DMS114 treated with DMSO at 0.1 percent for 48 hours (cell line): Measurements from ENCODE around the gene HHATL.

Source experiments
- DNase-seq: peaks from one replicate; lab custom pipeline; 2025; ENCODE audit not compliant: unreplicated experiment; lab: John Stamatoyannopoulos, UW

Gene HHATL

GRCh38 chr3:42666577-42666998 lies 36.0 kb downstream of the HHATL start:
- DNase-seq, result no peak

GRCh38 chr3:42666022-42666421 lies 36.6 kb downstream of the HHATL start:
- DNase-seq, result no peak

- DNase-seq, result no peak
Observed at GRCh38 chr3:42665050-42665878, 37.3 kb downstream of the HHATL start.

DNA sequence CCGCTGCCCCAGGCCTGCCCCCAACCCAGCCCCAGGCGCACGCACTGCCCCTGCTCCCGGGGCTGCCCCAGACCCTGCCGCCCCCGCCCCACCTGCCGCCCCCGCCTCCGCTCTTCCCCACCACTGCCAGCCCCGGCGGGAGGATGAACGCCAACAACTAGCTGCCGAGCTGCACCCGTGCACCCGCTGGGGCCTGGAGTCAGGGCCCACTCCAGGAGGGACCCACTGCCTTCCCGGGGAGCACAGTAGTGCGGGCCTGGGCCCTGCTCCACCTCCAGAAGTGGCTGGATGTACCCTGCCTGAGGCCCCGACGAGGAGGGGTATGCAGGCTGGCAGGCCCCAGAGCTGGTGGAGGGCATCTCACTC lies 38.2 kb downstream of the HHATL start:
- no peak for DNase-seq

GRCh38 chr3:42663581-42664437 lies 38.8 kb downstream of the HHATL start:
- no peak for DNase-seq

DNA sequence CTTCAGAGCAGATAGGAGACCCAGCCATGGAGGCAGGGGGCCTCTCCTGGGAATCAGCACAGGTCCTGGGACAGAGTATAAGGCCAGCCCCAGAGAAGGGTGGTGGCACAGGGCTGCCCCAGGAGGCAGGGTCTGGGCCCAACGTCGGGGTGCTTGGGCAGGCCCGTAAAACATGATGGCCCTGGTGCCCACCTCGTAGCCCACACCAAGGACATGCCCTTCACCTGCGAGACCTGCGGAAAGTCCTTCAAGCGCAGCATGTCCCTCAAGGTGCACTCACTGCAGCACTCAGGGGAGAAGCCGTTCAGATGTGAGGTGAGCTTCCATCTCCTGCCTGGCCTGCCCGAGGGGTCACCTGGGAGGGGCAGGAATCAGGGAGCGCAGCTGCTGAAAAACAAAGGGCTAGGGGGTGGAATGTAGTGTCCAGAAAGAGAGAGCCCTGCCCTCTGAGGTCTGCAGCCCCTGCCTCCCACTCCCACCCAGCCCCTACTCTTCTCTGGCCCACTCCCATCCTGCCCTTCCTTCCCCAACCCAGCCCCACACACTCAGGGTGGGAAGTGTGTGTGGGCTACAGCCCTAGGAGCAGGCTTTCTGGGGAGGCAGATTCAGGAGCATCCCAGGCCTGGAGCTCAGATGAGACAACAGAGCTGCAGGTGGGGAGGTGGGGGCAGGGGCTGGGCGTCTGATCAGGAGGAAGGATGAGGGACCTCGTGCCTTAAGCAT lies 39.6 kb downstream of the HHATL start:
- DNase-seq, result no peak

DNA sequence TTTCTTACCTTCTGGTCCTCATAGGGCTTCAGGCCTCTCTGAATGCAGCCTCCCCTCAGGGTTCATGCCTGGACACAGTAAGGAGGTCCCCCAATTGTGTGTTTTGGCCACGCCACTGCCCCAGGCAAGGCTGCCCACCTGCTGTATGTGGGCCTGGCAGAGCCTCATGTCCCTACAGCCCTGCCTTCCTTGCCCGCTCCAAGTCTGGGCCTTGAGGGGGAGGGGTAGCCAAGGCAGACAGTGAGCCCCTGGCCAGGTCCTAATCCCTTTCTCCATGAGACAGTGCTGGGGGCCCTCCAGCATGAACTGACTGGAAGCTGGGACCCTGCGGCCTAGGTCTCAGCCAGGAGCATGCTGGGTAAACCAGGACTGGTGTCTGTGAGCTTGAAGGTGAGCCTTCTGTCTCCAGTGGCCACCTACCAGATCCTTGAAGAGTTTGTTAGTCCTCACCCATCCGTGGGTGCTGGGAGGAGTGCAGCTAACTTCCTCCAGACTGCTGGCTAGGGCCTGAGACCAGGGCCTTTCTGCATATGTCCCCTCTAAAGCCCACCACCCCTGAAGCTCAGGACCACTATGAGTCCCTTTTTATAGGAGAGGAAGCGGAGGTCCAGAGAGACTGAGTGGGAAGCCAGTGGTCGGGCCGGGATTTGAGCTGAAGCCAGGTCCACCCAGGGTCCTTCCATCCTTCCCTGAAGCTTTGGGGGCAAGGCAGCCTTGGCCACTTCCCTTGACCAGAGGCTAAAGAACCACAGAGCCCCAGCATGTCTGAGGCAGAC lies 40.4 kb downstream of the HHATL start:
- DNase-seq, result no peak

DNA sequence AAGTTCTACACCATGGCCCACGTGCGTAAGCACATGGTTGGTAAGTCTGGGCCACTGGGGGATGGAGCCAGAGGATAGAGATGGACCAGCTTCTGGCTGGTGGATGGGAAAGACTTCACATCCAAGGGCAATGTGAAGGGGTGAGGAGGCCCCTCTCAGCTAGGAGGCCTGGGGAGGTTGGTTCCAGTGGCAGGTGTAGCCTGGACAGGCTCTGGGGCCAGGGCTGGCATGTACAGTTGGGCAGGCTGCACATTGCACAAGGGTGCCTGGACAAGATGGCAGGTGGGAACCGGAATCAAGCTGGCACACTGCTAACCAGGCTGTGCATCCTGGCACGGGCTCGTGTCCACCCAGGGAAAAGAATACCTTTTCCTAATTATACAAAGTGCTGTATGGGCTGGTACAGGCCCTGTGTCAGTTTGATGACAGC lies 41.0 kb downstream of the HHATL start:
- DNase-seq, result no peak

DNA sequence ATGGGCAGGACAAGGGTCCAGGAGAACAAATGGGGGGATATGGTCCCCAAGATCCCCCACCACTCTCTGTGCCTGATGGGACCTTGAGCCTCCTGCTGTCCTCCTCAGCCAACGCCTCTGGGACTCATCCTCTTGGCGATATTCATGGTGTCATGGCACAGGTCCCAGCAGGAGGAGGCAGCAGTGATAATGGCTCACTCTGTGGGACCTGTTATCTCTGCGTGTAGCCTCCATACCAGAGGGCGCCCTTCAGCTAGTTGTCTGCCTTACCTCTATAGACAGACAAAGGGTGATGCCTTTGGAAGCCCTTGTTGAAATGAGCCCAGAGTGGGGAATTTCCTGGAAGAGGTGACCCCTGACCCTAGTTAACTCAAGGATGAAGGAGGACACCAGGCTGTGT lies 41.7 kb downstream of the HHATL start:
- no peak for DNase-seq

GRCh38 chr3:42660131-42660715 lies 42.4 kb downstream of the HHATL start:
- no peak for DNase-seq

GRCh38 chr3:42659451-42660130 lies 43.0 kb downstream of the HHATL start:
- DNase-seq, result no peak

GRCh38 chr3:42658771-42659390 lies 43.7 kb downstream of the HHATL start:
- DNase-seq, result no peak

GRCh38 chr3:42658091-42658770 lies 44.4 kb downstream of the HHATL start:
- no peak for DNase-seq

DNA sequence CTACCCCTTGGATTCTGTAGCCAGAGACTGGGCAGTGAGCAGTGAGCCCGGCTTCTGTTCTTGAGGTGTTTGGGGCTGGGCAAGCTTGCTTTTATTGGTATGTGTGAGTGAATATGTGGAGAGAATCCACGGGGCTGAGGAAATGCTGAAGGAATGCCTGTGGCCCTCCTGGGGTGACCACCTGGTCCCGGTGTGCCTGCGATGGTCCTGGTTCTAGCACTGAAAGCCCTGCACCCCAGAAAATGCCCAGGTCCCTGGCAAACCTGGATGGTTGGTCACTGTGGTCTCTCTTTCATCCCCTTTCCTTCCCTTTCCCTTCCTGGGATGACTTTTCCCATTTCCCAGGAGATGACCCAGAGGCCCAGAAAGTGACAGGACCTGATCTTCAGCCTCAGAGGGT lies 44.9 kb downstream of the HHATL start:
- DNase-seq, result no peak

DNA sequence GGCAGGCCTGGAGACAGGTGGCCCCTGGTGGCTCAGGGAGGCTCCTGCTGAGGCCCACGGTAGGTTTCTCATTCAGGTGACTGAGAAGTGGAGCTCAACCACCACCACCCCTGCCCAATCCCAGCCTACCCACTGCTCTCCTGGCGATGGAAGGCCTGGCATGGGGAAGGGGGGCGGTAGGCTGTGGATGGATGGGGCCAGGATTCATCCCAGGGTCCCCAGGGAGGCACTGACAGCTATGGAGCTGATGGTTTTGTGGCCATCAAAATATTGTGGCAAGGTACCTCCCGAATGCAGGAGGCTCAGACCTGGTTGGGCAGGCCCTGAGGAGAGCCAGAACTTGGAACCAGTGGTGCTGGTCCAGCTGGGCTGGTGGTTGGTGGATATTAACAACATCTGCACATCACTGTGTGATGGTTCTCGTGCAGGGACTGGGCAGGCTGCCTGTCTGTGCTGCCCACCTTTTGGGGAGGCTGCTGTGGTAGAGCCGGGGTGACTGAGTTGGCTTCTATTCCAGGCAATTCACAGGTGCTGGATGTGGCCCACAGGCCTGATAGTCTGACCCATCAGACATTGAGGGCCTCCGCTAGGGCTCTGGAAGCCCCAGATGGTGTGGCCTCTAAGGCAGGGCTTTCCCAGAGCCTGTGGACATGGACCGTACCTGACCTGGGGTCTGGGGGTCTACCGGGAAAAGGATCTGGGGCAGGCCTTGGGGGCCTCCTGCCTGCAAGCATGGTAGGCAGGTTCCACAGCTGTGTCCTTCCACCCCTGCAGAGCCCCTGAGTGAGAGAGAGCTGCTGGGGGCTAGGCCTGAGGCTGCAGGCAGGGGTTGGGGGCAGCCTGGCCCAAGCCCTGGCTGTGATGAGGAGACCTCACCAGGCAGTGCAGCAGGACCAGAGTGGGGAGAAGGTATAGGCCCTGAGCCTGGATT lies 45.7 kb downstream of the HHATL start:
- DNase-seq, result no peak

GRCh38 chr3:42655980-42656679 lies 46.5 kb downstream of the HHATL start:
- no peak for DNase-seq

DNA sequence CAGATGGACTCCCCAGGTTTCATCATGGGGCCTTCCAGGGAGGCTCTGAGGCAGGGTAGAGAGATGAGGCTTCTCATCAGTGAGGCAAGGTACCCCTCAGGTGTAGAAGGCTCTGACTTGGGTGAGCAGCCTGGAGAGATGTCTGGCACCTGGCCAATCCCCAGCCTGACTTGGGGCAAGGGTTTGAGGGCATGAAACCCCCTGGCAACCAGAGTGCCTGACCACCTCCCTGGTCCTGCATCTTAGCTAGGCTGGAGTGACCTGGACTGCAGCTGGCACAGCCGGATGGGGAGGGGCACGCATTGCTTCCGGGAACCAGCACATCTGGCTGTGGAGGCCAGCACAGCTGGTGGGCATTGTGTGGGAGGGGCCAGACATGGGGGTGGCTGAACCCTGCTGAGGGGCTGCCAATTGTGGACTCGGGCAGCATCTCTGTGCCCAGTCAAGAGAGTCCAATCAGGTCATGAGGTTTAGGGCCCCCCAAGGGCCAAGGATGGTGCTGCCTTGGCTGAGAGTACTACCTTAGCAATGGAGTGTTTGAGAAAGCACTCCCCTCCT lies 47.2 kb downstream of the HHATL start:
- DNase-seq, result no peak
